GM19452 (cell line): ENCODE results near the gene GPR137B.

Experiments
- ATAC-seq: cut with Tn5 transposase; IDR thresholded peaks from one replicate; pipeline ENCODE4 v1.9.1; 2021; ENCODE audit not compliant: unreplicated experiment

Gene GPR137B

GRCh38 chr1:236113324-236114032 lies 28.9 kb upstream of the GPR137B start:
- no peak for ATAC-seq

- no peak for ATAC-seq
Observed at GRCh38 chr1:236114076-236114747, 28.1 kb upstream of the GPR137B start.

- no peak for ATAC-seq
Observed at GRCh38 chr1:236117710-236118109, 24.6 kb upstream of the GPR137B start.

- no peak for ATAC-seq
Observed at GRCh38 chr1:236119943-236120484, 22.3 kb upstream of the GPR137B start.

- ATAC-seq = peak; percentile 54
Observed at GRCh38 chr1:236120721-236121153, 21.6 kb upstream of the GPR137B start.

- ATAC-seq = peak; percentile 42
Observed at GRCh38 chr1:236122176-236122575, 20.2 kb upstream of the GPR137B start.

- ATAC-seq = no peak
Observed at GRCh38 chr1:236123563-236123962, 18.8 kb upstream of the GPR137B start.

GRCh38 chr1:236124965-236125364 lies 17.4 kb upstream of the GPR137B start:
- no peak for ATAC-seq

GRCh38 chr1:236127045-236127444 lies 15.3 kb upstream of the GPR137B start:
- ATAC-seq = no peak

GRCh38 chr1:236128646-236129178 lies 13.6 kb upstream of the GPR137B start:
- no peak for ATAC-seq

GRCh38 chr1:236129306-236129705 lies 13.0 kb upstream of the GPR137B start:
- no peak for ATAC-seq

- no peak for ATAC-seq
Observed at GRCh38 chr1:236130372-236130771, 12.0 kb upstream of the GPR137B start.

GRCh38 chr1:236131916-236132315 lies 10.4 kb upstream of the GPR137B start:
- no peak for ATAC-seq

GRCh38 chr1:236132420-236133046 lies 9.8 kb upstream of the GPR137B start:
- ATAC-seq = no peak

- no peak for ATAC-seq
Observed at GRCh38 chr1:236133339-236133738, 9.0 kb upstream of the GPR137B start.

GRCh38 chr1:236133802-236134201 lies 8.5 kb upstream of the GPR137B start:
- ATAC-seq = no peak

- ATAC-seq = no peak
Observed at GRCh38 chr1:236137285-236137852, 5.0 kb upstream of the GPR137B start.

GRCh38 chr1:236139495-236139894 lies 2.8 kb upstream of the GPR137B start:
- no peak for ATAC-seq

- no peak for ATAC-seq
Observed at GRCh38 chr1:236140705-236141446, 1.5 kb upstream of the GPR137B start.

- peak; percentile 31 for ATAC-seq
Observed at GRCh38 chr1:236141447-236142252, 689 bp upstream of the GPR137B start.
